GM21447 (cell line): ENCODE measurements around the gene RNF224.
"Not testable (repeated sequence)": the region's sequence is repeated elsewhere in the genome, so short reads cannot be mapped to it uniquely, and the experiment has no call there.

Experiments
- ATAC-seq: cut with Tn5 transposase; IDR thresholded peaks from one replicate; pipeline ENCODE4 v1.9.1; 2021; ENCODE audit not compliant: unreplicated experiment

Gene RNF224

GRCh38 chr9:137251490-137252268 lies 24.4 kb downstream of the RNF224 start:
- ATAC-seq, result no peak

- ATAC-seq, result no peak
Measured at GRCh38 chr9:137252555-137253506, 25.5 kb downstream of the RNF224 start.

DNA sequence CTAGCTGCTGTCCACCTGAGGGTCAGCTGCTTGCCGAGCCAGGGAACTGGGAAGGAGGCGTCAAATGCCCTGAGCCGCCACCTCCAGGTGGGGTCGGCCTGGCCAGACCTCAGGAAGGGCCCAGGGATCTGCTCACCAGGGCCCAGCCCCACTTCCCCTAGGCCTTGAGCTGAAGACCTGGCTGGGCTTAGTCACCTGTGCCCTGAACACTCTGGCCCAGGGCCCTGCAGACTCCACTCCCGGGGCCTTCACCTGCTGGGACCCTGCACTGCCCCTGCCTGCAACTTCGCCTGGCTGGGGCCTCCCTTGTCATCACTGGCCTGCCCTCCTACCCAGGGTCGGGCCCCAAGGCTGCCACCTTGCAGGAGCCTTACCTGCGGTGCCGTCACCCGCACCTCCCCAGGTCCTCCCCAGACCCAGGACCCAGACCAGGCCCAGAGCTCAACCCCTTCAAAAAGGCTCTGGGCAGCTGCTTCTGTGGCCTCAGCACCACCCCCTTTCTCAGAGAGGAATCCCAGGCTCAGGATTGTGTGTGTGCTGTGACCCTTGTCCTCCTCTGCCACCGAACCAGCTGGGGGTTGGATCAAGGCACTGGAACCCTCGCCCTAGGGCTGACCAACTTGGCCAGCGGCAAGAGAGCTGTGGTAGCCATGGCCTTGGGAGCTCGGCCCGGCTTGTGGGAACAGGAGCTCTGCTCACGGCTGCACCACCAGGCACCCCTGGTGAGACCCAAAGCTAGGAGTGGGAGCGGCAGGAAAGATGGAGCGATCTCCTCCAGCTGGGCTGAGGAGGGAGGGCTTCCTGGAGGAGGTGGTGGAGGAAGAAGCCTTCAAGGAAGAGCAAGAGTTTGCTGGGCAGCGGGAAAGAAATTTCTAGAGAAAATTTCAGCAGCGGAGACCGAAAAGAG lies 26.7 kb downstream of the RNF224 start:
- ATAC-seq, result no peak

- ATAC-seq, result peak; percentile 73
Measured at GRCh38 chr9:137254624-137255447, 27.5 kb downstream of the RNF224 start, which contains the start of gene NELFB. TSS of gene NELFB (plus strand) at chr9:137255327.

DNA sequence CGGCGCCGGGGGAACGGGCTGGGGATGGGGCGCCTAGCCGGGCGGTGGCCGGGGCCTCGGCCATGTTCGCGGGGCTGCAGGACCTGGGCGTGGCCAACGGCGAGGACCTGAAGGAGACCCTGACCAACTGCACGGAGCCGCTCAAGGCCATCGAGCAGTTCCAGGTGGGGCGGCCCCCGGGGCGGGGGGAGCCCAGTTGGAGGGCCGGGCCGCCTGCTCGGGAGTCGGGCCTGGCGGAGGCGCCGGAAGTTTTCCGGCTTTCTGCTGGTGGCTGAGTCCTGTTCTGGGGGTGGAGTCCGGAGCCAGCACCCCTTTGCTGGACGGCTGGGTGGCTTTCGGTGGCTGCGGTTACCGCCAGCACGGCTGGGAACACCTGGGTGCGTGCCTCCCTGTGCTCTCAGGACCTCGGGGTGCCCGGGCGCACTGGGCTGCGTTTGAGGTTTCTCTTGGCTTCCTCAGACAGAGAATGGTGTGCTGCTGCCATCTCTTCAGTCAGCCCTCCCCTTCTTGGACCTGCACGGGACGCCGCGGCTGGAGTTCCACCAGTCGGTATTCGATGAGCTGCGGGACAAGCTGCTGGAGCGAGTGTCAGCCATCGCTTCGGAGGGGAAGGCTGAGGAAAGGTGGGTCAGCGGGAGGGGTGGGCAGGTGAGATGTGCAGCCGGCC lies 28.3 kb downstream of the RNF224 start:
- ATAC-seq, result no peak

DNA sequence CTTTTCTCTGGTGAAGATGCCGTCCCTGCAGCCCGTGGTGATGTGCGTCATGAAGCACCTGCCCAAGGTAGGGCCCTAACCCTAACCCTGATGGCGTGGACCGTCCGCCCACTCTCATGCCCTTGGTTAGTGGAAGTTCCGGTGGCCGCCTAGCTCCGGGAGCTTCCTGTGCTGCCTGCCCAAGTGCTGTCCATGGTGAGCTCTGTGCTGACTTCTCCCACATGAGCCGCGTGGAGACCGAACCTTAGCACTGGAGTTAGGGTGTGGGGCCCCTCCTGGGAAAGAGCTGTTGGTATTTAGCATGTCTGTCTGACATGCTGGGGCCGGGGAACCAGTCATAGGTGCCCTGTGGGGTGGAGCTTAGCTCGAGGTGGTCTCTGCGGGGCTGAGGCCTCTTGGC lies 29.1 kb downstream of the RNF224 start:
- no peak for ATAC-seq

DNA sequence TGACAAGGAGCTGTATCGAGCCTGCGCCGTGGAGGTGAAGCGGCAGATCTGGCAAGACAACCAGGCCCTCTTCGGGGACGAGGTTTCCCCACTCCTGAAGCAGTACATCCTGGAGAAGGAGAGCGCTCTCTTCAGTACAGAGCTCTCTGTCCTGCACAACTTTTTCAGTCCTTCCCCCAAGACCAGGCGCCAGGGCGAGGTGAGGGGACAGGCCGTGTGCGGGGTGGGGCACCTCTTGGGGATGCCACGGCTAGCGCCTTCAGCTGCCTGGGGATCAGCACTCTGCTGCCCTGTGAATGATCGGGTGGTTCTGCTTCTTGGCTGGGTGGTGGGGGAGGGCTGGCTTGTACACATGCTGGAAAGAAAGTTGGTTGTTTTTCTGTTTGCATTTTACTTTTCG lies 29.6 kb downstream of the RNF224 start:
- ATAC-seq, result no peak

DNA sequence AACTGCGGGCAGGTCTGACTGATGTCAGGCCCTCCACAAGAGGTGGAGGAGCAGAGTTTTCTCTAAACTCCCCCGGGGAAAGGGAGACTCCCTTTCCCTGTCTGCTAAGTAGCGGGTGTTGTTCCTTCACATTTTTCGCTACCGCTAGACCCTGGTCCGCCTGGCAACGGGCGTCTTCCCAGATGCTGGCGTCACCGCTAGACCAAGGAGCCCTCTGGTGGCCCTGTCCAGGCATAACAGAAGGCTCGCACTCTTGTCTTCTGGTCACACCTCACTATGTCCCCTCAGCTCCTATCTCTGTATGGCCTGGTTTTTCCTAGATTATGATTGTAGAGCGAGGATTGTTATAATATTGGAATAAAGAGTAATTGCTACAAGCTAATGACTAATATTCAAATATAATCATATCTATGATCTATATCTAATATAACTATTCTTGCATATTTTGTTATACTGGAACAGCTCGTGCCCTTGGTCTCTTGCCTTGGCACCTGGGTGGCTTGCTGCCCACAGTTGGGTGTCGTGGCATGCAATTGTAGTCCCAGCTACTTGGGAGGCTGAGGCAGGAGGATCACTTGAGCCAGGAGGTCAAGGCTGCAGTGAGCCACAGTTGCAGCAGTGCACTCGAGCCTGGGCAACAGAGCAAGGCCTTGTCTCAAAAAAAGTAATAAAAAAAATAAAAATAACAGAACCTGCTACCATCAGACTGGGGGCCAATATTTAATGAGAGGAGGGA lies 35.0 kb downstream of the RNF224 start:
- ATAC-seq, result not testable (repeated sequence)

DNA sequence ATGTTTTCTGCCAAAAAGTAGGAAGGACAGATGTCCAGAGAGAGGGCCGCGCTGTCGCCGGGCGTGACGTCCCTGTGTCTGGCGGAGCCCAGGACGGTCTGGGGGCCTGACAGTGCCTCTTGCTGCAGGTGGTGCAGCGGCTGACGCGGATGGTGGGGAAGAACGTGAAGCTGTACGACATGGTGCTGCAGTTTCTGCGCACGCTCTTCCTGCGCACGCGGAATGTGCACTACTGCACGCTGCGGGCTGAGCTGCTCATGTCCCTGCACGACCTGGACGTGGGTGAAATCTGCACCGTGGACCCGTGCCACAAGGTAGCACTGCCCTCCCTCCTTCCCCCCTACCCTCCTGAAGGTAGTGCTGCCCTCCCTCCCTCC lies 35.6 kb downstream of the RNF224 start:
- no peak for ATAC-seq

GRCh38 chr9:137263506-137263905 lies 36.2 kb downstream of the RNF224 start:
- no peak for ATAC-seq

DNA sequence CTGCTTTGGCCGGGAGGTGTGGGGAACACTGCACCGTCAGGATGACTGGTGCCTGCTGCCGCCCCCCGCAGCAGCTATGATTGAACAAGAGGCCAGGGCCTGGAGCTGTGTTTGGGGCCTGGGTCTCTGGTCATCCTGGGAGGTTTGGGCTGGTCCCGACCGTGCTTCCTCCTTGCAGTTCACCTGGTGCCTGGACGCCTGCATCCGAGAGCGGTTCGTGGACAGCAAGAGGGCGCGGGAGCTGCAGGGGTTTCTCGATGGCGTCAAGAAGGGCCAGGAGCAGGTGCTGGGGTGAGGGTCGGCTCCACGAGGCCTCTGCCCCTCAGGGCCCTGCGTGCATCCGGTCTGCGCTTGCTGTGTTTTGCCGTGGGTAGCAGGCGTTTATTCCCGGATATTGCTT lies 36.8 kb downstream of the RNF224 start:
- no peak for ATAC-seq

DNA sequence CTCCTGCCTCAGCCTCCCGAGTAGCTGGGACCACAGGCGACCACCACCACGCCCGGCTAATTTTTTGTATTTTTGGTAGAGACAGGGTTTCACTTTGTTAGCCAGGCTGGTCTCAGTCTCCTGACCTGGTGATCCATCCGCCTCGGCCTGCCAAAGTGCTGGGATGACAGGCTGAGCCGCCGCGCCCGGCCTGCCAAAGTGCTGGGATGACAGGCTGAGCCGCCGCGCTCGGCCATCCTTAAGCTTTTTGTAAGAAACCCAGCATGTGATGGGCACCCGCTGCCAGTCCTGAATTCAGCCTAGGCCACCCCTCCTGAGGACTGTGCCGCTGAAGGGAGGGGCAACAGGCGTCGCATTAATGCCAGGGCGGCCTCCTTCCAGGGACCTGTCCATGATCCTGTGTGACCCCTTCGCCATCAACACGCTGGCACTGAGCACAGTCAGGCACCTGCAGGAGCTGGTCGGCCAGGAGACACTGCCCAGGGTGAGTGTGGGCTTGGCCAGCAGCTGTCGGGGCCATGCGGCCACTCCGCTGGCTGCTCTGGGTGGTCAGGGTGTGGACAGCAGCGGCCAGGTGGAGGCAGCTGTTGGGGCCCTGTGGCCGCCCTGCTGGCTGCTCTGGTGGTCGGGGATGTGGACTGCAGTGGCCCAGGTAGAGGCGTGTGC lies 38.3 kb downstream of the RNF224 start:
- no peak for ATAC-seq

- no peak for ATAC-seq
Measured at GRCh38 chr9:137266162-137266527, 38.8 kb downstream of the RNF224 start.

GRCh38 chr9:137266585-137267453 lies 39.5 kb downstream of the RNF224 start:
- ATAC-seq, result no peak

GRCh38 chr9:137267933-137268355 lies 40.6 kb downstream of the RNF224 start:
- peak; percentile 43 for ATAC-seq

GRCh38 chr9:137268538-137269201 lies 41.4 kb downstream of the RNF224 start:
- ATAC-seq, result no peak

DNA sequence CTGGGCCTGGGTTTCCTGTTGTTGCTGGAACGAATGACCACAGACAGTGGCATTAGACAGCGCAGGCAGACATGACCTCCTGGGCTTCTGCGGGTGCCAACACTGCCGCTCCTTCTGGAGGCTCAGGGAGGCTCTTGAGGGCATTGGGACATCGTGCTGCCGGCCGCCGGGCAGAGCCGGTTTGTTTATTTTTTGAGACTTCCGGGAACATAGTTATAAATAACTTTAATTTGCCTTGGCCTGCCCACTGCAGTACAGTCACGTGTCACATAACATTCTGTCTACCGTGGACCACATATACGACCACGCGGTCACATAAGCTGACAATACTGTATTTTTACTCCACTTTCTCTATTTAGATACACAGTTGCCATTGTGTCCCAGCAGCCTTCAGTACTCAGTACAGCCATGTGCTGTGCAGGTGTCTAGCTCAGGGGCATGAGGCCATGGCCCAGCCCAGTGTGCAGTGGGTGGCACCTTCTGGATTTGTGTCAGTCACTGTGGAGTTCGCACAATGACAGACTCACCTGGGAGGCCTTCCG lies 42.0 kb downstream of the RNF224 start:
- no peak for ATAC-seq
